Epithelial cell of esophagus (primary cell): ENCODE data around the gene DDOST.

Experiments
- DNase-seq: peaks from one replicate; pipeline ENCODE4 v3.0.0; 2010; ENCODE audit warnings: low read depth
- H3K4me3 ChIP-seq: 2 replicates; pipeline ENCODE4 v1.5.1; 2011; ENCODE audit warnings: mild to moderate bottlenecking, low read length, control low read depth
- TF ChIP-seq, protein P1 (sequence below): IDR thresholded peaks from 2 replicates; pipeline ENCODE4 v1.5.1; 2011; ENCODE audit warnings: low read depth, mild to moderate bottlenecking, low read length, control low read depth, inconsistent platforms; ENCODE audit not compliant: insufficient read depth; ENCODE audit errors: missing control alignments

The DDOST gene

GRCh38 chr1:20643080-20643479 lies 18.1 kb downstream of the DDOST start:
- DNase-seq = no peak
- no peak overlapping the region for H3K4me3 ChIP-seq
- TF ChIP-seq, protein P1, sequence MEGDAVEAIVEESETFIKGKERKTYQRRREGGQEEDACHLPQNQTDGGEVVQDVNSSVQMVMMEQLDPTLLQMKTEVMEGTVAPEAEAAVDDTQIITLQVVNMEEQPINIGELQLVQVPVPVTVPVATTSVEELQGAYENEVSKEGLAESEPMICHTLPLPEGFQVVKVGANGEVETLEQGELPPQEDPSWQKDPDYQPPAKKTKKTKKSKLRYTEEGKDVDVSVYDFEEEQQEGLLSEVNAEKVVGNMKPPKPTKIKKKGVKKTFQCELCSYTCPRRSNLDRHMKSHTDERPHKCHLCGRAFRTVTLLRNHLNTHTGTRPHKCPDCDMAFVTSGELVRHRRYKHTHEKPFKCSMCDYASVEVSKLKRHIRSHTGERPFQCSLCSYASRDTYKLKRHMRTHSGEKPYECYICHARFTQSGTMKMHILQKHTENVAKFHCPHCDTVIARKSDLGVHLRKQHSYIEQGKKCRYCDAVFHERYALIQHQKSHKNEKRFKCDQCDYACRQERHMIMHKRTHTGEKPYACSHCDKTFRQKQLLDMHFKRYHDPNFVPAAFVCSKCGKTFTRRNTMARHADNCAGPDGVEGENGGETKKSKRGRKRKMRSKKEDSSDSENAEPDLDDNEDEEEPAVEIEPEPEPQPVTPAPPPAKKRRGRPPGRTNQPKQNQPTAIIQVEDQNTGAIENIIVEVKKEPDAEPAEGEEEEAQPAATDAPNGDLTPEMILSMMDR = no peak

DNA sequence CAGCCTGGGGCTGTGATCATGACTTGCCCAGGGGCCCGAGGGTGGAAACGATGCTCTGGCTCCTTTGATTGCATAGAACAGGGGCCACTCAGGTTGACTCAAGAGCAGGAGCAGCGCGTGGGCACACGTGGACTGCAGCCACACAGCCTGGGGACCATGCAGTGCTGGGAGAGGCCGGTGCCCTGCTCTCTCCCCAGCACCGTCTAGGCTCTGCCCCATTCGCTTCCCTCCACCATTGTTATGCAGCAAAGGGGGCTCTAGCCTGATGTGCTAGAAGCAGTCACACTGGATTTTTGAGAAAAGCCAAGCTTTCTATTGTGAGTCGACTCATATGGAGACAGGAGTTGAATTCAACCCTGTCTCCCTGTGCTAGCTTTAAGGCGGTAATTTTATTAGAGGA lies 19.2 kb downstream of the DDOST start:
- H3K4me3 ChIP-seq = no peak overlapping the region
- no peak for DNase-seq
- TF ChIP-seq, protein P1 = no peak

- peak; percentile 67 for DNase-seq
- no peak overlapping the region for H3K4me3 ChIP-seq
- TF ChIP-seq, protein P1 = peak; percentile 71
These were observed 21.0 kb downstream of the DDOST start for GRCh38 chr1:20640183-20640597.

DNA sequence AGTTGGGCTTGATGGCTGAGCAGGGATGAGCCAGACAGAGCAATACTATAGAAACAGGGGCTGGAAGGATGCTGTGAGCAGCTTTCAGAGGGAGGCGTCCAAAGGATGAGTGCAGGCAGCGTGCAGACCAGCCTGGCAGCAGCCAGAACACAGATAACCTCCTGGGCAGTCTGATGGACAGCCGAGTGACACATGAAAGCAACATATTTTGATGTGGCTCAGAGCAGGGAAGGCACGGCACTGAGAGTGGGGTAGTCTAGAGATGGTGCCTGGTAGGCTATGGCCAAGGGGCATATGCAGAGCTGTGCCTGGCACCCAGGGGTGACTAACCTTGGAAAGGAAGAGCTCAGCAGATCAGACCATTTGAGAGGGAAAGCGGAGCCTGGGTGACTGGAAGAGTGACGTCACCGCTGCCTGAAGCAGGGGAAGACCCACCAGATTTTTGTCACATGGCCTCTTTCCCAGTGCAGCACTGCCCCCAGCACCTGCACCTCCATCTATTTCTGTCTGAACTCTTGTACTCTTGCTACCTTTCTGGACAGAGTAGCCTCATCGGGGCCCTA lies 24.3 kb downstream of the DDOST start:
- TF ChIP-seq, protein P1 = no peak
- H3K4me3 ChIP-seq = no peak overlapping the region
- no peak for DNase-seq

DNA sequence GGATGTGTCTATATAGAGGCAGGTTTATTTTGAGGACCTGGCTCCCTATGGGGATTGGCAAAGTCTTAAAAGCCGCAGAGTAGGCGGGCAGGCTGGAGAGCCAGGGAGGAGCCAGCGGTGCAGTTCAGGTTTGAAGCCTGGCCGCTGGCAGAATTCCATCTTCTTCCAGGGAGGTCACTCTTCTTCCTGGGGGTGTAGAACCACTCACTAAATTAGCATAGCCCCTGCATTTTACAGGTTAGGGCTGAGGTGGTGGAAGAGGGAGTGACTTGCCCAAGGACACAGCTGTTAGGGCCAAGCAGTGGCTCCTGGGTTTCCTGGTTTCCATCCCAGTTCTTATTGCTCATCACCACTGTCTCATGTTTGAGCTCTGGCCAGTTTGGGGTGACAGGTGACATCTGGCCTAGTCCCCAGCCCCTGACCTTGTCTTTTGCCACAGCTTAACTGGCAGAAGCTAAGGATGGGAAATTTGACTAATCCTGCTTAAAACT lies 26.5 kb downstream of the DDOST start:
- H3K4me3 ChIP-seq = peak overlapping the region; percentile 78
- TF ChIP-seq, protein P1 = no peak
- DNase-seq = peak; percentile 65

DNA sequence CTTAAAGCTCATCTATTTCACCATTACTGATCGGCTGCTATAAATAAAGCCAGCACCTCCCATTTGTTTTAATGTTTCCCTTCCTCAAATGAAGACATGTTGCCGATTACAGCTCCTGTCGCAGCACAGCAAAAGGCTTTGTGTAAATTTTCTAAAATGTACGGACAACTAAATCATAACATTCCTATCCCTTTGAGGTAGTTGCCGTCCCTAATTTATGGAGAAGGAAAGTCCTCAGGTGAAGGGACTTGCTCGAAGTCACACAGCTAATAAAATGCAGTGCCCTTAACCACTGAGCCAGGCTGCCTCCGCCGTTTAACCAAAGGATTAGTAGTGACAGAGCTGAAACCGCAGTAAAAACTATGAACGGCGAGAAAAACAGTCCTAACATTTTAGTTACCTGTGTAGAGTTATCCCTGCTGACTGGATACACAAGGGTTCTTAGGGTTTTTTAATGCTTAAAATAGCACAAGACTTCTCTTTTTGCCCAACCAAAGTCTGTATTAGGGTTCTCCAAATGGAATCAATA lies 27.0 kb downstream of the DDOST start:
- DNase-seq = no peak
- H3K4me3 ChIP-seq = peak overlapping the region; percentile 78
- TF ChIP-seq, protein P1 = no peak

DNA sequence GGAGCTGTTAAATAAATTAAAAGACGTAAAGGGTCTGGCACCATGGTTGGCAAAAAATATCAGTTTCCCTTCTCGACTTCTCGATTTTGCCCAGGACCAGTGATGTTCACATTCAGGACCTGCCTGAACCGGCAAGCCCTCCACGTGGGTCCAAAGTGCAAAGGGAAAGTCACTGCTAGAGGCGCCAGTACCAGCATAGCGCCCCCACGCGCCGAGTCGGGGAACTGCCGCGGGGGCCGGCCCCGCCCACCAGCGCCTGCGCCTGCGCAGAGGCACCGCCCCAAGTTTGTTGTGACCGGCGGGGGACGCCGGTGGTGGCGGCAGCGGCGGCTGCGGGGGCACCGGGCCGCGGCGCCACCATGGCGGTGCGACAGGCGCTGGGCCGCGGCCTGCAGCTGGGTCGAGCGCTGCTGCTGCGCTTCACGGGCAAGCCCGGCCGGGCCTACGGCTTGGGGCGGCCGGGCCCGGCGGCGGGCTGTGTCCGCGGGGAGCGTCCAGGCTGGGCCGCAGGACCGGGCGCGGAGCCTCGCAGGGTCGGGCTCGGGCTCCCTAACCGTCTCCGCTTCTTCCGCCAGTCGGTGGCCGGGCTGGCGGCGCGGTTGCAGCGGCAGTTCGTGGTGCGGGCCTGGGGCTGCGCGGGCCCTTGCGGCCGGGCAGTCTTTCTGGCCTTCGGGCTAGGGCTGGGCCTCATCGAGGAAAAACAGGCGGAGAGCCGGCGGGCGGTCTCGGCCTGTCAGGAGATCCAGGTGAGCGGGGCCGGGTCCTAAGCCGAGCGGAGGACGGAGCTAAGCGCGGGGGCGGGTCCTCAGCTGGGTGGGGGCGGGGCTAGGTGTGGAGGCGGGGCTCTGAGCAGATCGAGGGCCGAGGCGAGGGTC lies 27.7 kb downstream of the DDOST start, which contains the start of gene PINK1:
Gene PINK1, plus strand, starts transcription at position 269 of the 875 bp plus-strand sequence. Its CDS starts 91 bp downstream, at position 360.
- TF ChIP-seq, protein P1 = peak; percentile 76
- peak within 1 kb of the TSS; percentile 78 for H3K4me3 ChIP-seq
- peak; percentile 82 for DNase-seq
